Heart right ventricle (tissue), 16 donors: Measurements from ENCODE around the gene MCRS1. TPM values are rescaled to one million over a fixed set of nuclear protein-coding genes. Genes with fewer than 3 reads are reported as not detected.

Experiments
- ATAC-seq, 8 donors: fragments of 200-7000 bp; cut with Tn5 transposase; one replicate each; pipeline ENCODE4 v1.9.1; 2020; ENCODE audit warnings: mild to moderate bottlenecking in 8 of 8, moderate library complexity in 8 of 8, moderate number of reproducible peaks in 1 of 8
- DNase-seq, 2 donors: peaks; one replicate each; pipeline ENCODE4 v3.0.0-alpha.2; 2020
- H3K27ac ChIP-seq, 10 donors: fragments of 200-600 bp; sonication (generic) in 2 of 10; one replicate each; pipeline versions ENCODE4 v1.5.0 to v1.8.0; 2020 to 2022; ENCODE audit warnings: mild to moderate bottlenecking in 3 of 10
- H3K27me3 ChIP-seq, 7 donors: fragments of 200-600 bp; one replicate each; pipeline ENCODE4 v1.8.0; 2021 to 2022; ENCODE audit warnings: mild to moderate bottlenecking in 2 of 7
- H3K36me3 ChIP-seq, 9 donors: fragments of 200-600 bp; sonication (generic) in 1 of 9; one replicate each; pipeline versions ENCODE4 v1.5.0 to v1.8.0; 2020 to 2022; ENCODE audit warnings: mild to moderate bottlenecking in 2 of 9
- H3K4me1 ChIP-seq, 9 donors: fragments of 200-600 bp; sonication (generic) in 1 of 9; one replicate each; pipeline versions ENCODE4 v1.5.0 to v1.8.0; 2020 to 2022; ENCODE audit warnings: mild to moderate bottlenecking in 4 of 9
- H3K4me3 ChIP-seq, 10 donors: fragments of 200-600 bp; sonication (generic) in 2 of 10; one replicate each; pipeline versions ENCODE4 v1.5.0 to v1.8.0; 2020 to 2022; ENCODE audit warnings: mild to moderate bottlenecking in 7 of 10, moderate library complexity in 2 of 10
- H3K9me3 ChIP-seq, 11 donors: fragments of 200-600 bp in 10 of 11; sonication (generic) in 2 of 11; one replicate each; pipeline versions ENCODE4 v1.5.0 to v1.8.0; 2013 to 2022; ENCODE audit warnings: mild to moderate bottlenecking in 2 of 11, control low read depth in 1 of 11, moderate library complexity in 1 of 11
- CTCF ChIP-seq, 9 donors: fragments of 200-600 bp; sonication (generic) in 2 of 9; IDR thresholded peaks; one replicate each; pipeline versions ENCODE4 v1.5.0 to v1.8.0; 2021 to 2022; ENCODE audit warnings: antibody characterized with exemption in 9 of 9, mild to moderate bottlenecking in 5 of 9, moderate library complexity in 1 of 9
- WGBS, 2 donors: extraction: QIAGEN DNeasy Blood & Tissue Kit; methylation state at CpG; one replicate each; pipeline ENCODE4 v1.1.7; 2013; ENCODE audit warnings: inconsistent platforms in 1 of 2; 5-methylcytosine and 5-hydroxymethylcytosine counted together
- intact Hi-C, 10 donors: fragments of 100-400 bp; cut with DNase I; formaldehyde crosslinking; loops; one replicate each; pipeline versions ENCODE4 v1.11.1 to v1.14.2; 2022
- polyA plus RNA-seq, 2 donors: library from polyadenylated mRNA; stranded (reverse); fragments of 200-250 nt; gene quantifications; one replicate each; pipeline ENCODE4 v1.2.3, GENCODE V29; 2013
- total RNA-seq, 10 donors: library from RNA; stranded (reverse); fragmentation: NEBNext Ultra II Directional in 3 of 10; extraction: Animal tissue kit (Norgen Biotek cat#: 25700) in 3 of 10; gene quantifications; one replicate each; pipeline versions ENCODE4 v1.2.1 to v1.2.4, GENCODE V29; 2021 to 2023
- donor health status: Arrhythmogenic right ventricular cardiomyopathy.
- donor health status: ischemic (EF 13 %, LVEDD 7.1; RV severe dilation, severe dysfunction).
- donor health status: healthy with polysubstance abuse.
- donor health status: DM: no; HTN: yes; CAD: no.
- donor health status: DM: no; HTN: no; CAD: no.
- donor health status: ischemic (EF 25% LVEDD 6.9; RV normal size, moderate dysfunction).
- donor health status: ischemic (EF 25% LVEDD 5.7; RV mildly dilated, moderate dysfunction).
- donor health status: healthy.
- donor health status: DM: yes; HTN: yes; CAD: no.
- donor health status: Ischemic cardiomyopathy.
- donor health status: ischemic (EF 35%, LVEDD 5.7; RV mildly dilated, moderate dysfunction).
- donor health status: nonischemic (EF 11% LVEDD 7.7; RV severe dilation, severe dysfunction).
- donor health status: DM: yes; HTN: yes; CAD: no.
- donor health status: PGD.
- donor health status: ischemic (EF 29% LVEDD 5.4; RV normal size, mild dysfunction).
- donor health status: nonischemic (EF 23%, LVEDD 6.1; RV moderate dilation, normal function).

The MCRS1 gene
- total and polyA plus RNA-seq, 12 donors: 72.6 to 118 (median 82.2) TPM

DNA sequence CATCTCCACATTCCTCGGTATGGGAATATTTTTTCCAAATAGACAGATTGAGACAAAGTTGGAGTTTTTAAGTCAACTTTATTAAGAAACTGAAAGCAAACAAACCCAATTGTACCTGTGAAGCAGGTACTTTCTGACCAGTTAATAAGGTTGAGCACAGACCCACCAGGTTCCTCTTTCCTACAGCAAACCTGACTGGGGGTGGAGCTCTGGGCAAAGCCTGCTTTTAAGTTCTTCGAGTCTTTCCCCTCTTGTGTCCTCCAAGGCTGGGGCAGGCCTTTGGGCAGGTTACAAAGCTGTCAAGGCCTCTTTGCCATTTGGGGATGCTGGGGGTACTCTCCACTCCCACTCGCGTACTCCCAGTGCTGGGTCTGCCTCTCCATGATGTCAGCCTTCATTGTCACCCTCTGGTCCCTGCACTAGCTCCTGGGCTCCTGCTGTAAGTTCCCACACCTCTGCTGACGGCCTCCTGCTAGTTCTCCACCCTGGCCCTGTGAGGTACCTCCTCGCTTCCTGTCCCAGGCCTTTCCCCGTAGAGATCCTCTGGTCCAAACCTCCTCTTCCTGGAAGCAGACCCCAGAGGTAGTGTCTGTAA lies 25.9 kb downstream of the MCRS1 start:
- Histone ChIP-seq H3K9me3 (no peaks in the 10 kb centered on the region), H3K4me1 (peaks cover 0 to 22% (median 14%) of the 10 kb centered on the region in 9 donors), H3K27me3 (peaks cover 0 to 66% (median 37%) of the 10 kb centered on the region in 7 donors), H3K27ac (no peak overlapping the region), H3K36me3 (no peaks in the 10 kb centered on the region), H3K4me3 (no peak overlapping the region)
- intact Hi-C loops: no loop called here
- ATAC-seq: no peak
- no peak for TF ChIP-seq CTCF (IDR thresholded peaks at IDR 0.05)
- DNase-seq: no peak
- WGBS, 2 donors: 81 to 85% methylated on average over 7 of the region's 7 CpGs

GRCh38 chr12:49541140-49541861 lies 26.6 kb downstream of the MCRS1 start:
- DNase-seq: no peak
- WGBS, 2 donors: 87 to 88% methylated on average over 18 of the region's 18 CpGs
- no peaks in the 10 kb centered on the region for H3K9me3 ChIP-seq

DNA sequence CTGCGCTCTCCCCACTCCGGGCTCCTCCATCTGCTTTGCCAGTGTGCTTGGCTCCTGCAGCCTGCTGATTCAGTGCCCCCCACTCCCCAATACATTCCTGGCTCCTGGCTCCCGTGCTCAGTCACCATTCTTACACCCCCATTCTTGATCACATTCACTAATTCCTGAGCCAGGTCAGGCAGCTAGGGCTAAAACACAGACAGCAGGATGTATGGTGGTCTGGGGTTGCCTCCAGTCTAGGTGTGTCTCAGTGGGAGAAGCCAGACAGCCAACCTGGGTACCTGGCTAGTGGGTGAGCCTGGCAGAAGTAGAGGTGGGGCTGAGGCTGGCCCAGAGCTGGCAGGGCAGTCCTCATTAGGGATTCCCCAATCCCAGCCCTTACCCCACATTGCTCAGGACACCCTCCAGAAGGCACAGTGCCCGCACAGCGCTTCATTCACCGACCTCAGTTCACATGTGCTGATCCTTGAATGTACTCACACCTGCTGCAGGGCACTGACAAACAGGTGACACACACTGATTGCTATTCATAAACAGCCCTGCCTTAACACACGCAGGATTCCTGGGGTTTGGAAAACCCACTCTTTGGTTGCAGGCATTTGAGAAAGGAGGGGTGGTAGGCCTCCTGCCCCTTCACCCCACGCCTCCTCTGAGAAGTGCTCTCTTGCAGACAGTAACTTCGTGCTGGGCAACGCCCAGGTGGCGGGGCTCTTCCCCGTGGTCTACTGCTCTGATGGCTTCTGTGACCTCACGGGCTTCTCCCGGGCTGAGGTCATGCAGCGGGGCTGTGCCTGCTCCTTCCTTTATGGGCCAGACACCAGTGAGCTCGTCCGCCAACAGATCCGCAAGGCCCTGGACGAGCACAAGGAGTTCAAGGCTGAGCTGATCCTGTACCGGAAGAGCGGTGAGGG lies 27.5 kb downstream of the MCRS1 start:
- Histone ChIP-seq H3K9me3 (no peaks in the 10 kb centered on the region), H3K27me3 (peaks cover 0 to 62% (median 36%) of the 10 kb centered on the region in 7 donors), H3K4me1 (peaks cover 0 to 33% (median 14%) of the 10 kb centered on the region in 9 donors), H3K27ac (no peak overlapping the region), H3K4me3 (no peak overlapping the region), H3K36me3 (no peaks in the 10 kb centered on the region)
- intact Hi-C loops: no loop called here
- 77 to 81% methylated on average over 21 of the region's 21 CpGs for WGBS, 2 donors
- no peak for ATAC-seq
- TF ChIP-seq CTCF (IDR thresholded peaks at IDR 0.05): no peak
- no peak for DNase-seq

More at GRCh38 chr12:49541140-49541861, 26.6 kb downstream of the MCRS1 start:
- H3K36me3 ChIP-seq: no peaks in the 10 kb centered on the region
- ATAC-seq: no peak
- H3K27me3 ChIP-seq: peaks cover 0 to 62% (median 40%) of the 10 kb centered on the region in 7 donors
- no peak overlapping the region for H3K4me3 ChIP-seq
- H3K27ac ChIP-seq: no peak overlapping the region
- peaks cover 0 to 25% (median 14%) of the 10 kb centered on the region in 9 donors for H3K4me1 ChIP-seq
- TF ChIP-seq CTCF (IDR thresholded peaks at IDR 0.05): no peak
- intact Hi-C loops: no loop called here
